GM10248 (cell line): ENCODE data around the gene RFNG.

Experiments used
- CTCF ChIA-PET: fragments of 300-600 bp; sonication (Branson Sonifier 250); formaldehyde crosslinking; extraction: SDS; loops from one replicate; lab custom pipeline; 2021; ENCODE audit warnings: antibody characterized with exemption; lab: Yijun Ruan, JAX
- POLR2A ChIA-PET: fragments of 350-650 bp; sonication (Branson Sonifier 250); formaldehyde crosslinking; extraction: SDS; loops from one replicate; lab custom pipeline; 2020; ENCODE audit warnings: antibody characterized with exemption; lab: Yijun Ruan, JAX
- DNase-seq: peaks from one replicate; pipeline ENCODE4 v3.0.0; 2012; ENCODE audit errors: extremely low spot score
- TF ChIP-seq, protein P1 (sequence below): IDR thresholded peaks from 2 replicates; pipeline ENCODE4 v1.5.1; 2012; ENCODE audit warnings: mild to moderate bottlenecking, low read depth; ENCODE audit errors: extremely low read depth, missing control alignments, control extremely low read depth

Gene RFNG

DNA sequence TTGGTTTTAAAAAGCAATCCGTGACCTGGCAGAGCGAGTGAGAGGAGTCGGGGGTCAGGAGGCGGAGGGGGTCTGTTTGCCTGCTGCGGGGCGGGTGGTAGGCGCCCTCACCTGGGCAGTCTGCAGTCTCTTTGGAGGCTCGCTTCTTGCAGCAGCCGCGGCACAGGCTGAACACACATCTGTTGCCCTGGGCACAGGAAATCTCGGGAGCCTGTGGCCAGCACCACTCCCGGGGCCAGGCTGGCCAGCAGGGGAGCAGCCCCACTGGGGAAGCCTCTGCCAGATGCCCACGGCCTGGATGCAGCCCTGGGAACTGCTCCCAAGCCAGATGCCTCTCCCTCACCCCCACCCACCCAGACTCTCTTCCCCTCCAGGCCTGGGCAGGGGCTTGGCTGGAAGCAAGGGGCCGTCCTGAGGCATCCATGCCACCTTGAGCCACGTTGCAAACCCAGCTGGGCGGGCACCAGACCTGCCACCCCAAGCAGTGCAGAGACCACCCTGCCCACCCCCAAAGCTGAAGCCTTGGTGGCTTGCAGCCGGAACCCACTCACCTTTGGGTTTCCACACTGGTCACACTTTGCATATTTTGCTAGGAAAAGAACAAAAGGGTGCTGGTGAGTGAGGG is 6.7 kb upstream of the RFNG start:
- CTCF ChIA-PET, result no interaction called here
- no peak for DNase-seq
- POLR2A ChIA-PET, result no interaction called here
- TF ChIP-seq, protein P1, sequence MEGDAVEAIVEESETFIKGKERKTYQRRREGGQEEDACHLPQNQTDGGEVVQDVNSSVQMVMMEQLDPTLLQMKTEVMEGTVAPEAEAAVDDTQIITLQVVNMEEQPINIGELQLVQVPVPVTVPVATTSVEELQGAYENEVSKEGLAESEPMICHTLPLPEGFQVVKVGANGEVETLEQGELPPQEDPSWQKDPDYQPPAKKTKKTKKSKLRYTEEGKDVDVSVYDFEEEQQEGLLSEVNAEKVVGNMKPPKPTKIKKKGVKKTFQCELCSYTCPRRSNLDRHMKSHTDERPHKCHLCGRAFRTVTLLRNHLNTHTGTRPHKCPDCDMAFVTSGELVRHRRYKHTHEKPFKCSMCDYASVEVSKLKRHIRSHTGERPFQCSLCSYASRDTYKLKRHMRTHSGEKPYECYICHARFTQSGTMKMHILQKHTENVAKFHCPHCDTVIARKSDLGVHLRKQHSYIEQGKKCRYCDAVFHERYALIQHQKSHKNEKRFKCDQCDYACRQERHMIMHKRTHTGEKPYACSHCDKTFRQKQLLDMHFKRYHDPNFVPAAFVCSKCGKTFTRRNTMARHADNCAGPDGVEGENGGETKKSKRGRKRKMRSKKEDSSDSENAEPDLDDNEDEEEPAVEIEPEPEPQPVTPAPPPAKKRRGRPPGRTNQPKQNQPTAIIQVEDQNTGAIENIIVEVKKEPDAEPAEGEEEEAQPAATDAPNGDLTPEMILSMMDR, result no peak

DNA sequence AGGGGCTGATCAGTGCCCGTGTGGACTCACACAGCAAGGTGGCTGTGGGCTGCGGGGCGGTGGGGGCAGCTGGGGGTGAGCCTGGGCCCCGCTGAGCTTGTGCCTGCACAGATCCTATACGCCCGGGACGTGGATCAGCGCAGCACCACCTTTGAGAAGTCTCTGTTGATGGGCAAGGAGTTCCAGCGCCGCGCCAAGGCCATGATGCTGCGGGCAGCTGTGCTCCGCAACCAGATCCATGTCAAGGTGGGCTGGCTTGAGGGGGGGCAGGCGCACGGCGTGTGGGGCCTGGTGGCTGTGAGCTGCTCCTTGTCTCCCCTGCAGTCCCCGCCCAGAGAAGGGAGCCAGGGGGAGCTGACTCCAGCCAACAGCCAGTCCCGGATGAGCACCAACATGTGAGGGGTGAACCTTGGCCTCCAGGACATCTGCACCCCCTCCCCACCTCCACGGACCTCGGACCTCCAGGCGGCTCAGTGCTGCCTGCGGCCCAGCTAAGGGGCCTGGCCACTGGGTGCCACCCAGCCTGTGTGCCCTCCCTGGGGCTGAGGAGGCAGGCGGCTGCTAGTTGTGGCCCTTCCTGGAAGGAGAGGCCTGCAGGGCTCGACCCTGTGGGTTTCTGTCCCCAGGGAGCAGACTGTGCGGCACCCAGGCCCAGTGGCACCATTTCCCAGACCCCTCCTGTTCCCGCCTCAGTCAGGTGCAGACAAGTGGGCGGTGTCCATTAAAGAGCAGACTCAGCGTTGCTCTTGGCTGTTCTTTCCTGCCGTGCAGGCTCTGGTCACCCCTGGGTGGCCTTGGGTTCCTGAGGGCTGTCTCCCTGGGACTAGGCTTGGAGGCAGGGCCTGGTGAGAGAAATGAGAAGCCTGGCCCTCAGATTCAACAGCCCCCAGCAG is 5.4 kb upstream of the RFNG start:
- TF ChIP-seq, protein P1, result no peak
- CTCF ChIA-PET, result interaction anchor here (0.9 to 1.5 kb wide), 4 partner anchors 9 to 98 kb away, joined by 3 to 5 read pairs (median 4); partner anchors contain the start of genes DCXR and DUS1L
- DNase-seq, result no peak
- POLR2A ChIA-PET, result interaction anchor here (1.1 kb wide), 1 partner anchor 19 kb away, joined by 3 read pairs; the partner anchor contains the start of gene DCXR

DNA sequence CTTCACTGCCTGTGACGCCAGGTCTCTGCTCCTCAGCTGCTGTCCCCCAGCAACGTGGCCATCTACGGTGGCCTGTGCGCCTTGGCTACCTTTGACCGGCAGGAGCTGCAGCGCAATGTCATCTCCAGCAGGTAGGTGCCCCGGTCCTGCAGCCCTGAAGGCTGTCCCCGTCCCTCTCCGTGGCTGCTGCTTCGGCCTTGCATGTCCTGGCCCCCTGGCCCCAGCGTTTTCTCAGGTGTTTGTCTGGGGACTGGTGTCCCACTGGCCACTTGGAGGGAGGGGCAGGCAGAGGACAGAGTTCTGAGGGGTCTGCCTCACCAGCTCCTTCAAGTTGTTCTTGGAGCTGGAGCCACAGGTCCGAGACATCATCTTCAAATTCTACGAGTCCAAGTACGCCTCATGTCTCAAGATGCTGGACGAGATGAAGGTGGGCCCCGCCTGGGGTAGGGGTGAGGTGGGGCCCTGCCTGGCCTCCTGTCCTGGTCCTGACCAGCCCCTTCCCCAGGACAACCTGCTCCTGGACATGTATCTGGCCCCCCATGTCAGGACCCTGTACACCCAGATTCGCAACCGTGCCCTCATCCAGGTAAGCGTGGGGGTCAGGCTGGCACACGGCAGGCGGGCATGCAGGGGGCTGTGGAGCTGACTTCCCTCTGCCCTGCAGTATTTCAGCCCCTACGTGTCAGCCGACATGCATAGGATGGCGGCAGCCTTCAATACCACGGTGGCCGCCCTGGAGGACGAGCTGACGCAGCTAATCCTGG is 4.5 kb upstream of the RFNG start:
- no peak for DNase-seq
- ChIA-PET POLR2A (interaction anchor here (1.1 kb wide), 1 partner anchor 18 kb away, joined by 3 read pairs; the partner anchor contains the start of gene DCXR), CTCF (interaction anchor here (0.9 to 1.5 kb wide), 5 partner anchors 10 to 98 kb away, joined by 3 to 5 read pairs (median 3); partner anchors contain the start of genes DCXR and DUS1L)
- TF ChIP-seq, protein P1, result no peak

DNA sequence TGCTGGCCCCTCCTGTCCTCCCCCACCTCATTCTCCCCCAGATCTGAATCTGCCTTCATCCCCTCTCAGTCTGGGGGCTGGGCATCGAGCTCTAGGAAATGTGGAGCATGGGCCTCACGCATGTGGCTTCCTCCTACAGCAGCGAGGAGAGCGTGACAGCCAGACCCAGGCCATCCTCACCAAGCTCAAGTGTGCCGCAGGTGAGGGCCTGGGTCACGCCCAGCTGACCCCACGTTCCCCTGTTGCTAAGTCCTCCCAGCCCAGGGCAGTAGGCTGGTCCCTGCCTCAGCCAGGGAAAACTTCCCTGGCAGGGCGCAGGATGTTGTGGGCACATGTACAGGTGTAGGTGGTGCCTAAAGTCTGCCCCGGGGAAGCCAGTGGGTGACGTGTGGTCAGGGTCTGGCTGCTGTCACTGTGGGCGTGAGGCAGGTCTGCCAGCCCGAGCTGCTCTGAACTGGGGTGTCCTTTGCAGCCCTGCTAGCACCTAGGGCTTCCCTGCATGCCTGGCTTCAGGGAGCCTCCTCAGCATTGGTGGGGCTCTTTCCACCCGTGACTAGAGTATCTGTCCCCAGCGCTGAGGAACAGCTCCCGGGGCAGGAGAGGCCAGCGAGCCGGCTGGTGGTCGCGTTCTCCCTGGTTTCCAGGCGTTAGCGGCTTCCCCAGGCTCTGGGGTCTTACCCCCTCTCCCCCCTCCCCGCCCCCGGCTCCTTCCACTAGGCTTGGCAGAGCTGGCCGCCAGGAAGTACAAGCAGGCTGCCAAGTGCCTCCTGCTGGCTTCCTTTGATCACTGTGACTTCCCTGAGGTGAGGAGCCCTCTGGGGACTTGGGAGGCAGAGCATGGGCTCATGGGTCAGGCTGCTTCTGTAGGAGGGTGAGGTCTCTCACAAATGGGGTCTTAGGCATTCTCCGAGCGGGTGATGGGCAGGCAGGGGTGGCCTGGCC is 3.7 kb upstream of the RFNG start:
- TF ChIP-seq, protein P1, result no peak
- CTCF ChIA-PET, result interaction anchor here (1.1 to 1.2 kb wide), 3 partner anchors 18 to 99 kb away, joined by 3 to 4 read pairs (median 3); partner anchors contain the start of gene DCXR
- POLR2A ChIA-PET, result interaction anchor here (0.6 to 1.1 kb wide), 2 partner anchors 18 to 457 kb away, joined by 3 read pairs; partner anchors contain the start of gene DCXR
- no peak for DNase-seq

DNA sequence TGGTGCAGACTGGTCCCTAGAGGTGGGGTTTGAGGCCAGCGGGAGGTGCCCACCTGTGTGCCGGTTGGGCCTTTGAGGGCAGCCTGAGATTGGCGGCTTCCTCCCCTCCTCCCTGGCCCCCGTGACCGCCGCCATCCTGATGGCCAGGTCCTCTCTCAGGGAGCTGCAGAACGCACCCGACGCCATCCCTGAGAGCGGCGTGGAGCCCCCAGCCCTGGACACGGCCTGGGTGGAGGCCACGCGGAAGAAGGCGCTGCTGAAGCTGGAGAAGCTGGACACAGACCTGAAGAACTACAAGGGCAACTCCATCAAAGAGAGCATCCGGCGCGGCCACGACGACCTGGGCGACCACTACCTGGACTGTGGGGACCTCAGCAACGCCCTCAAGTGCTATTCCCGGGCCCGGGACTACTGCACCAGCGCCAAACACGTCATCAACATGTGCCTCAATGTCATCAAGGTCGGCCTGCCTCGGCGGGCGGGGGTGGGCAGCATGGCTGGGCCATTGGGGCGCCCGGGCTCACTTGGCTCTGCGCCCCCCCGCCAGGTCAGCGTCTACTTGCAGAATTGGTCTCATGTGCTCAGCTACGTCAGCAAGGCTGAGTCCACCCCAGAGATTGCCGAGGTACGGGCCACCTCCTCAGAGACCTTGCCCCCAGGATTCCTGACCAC is 2.9 kb upstream of the RFNG start:
- ChIA-PET POLR2A (no interaction called here), CTCF (interaction anchor here (1.5 kb wide), 1 partner anchor 102 kb away, joined by 3 read pairs; no protein-coding TSS in a partner anchor)

More for the DNA sequence above, 2.9 kb upstream of the RFNG start:
- TF ChIP-seq, protein P1, result no peak
- DNase-seq, result no peak
